HepG2 (cell line): ENCODE data around the gene SV2A. TPM values are rescaled to one million over a fixed set of nuclear protein-coding genes. Genes with fewer than 3 reads are reported as not detected.

Experiments used
- ATAC-seq: fragments of 200-7000 bp; cut with Tn5 transposase; 3 replicates; pipeline ENCODE4 v1.9.1; 2020; ENCODE audit warnings: mild to moderate bottlenecking, moderate library complexity
- BruUV-seq: library from RNA; stranded (reverse); fragments of 400-500 nt; replicated peaks from 2 replicates; lab custom pipeline; 2021; lab: Mats Ljungman, UMichigan
- CTCF ChIA-PET: fragments of 300-600 bp; formaldehyde crosslinking; extraction: SDS; loops from one replicate; lab custom pipeline; 2021; ENCODE audit warnings: low total read pairs, inconsistent platforms, low intra/inter-chr PET ratio; lab: Yijun Ruan, JAX
- POLR2A ChIA-PET: fragments of 350-600 bp; sonication (Branson Sonifier 250); formaldehyde crosslinking; loops from one replicate; lab custom pipeline; 2020; ENCODE audit warnings: antibody characterized with exemption, inconsistent platforms; lab: Yijun Ruan, JAX
- DNase-seq: peaks from one replicate; pipeline ENCODE4 v3.0.0-alpha.2; 2015; ENCODE audit warnings: low spot score
- FAIRE-seq: peaks from 3 replicates; lab custom pipeline; 2011; peaks lifted over from hg19 to GRCh38; lab: Jason Lieb, UNC
- H2AFZ ChIP-seq: one replicate; pipeline ENCODE4 v1.6.1; 2011; ENCODE audit warnings: low read length, inconsistent platforms
- H3K27ac ChIP-seq: fragments of 300-600 bp; 3 replicates; pipeline ENCODE4 v1.8.0; 2011; ENCODE audit warnings: mixed run types, mild to moderate bottlenecking, mixed read lengths, low read length, inconsistent platforms; ENCODE audit not compliant: insufficient read depth; ENCODE audit errors: extremely low read length
- H3K27me3 ChIP-seq, 2 experiments: fragments of 200-600 bp in 1 of 2; 2 replicates in 1 of 2; 3 replicates in 1 of 2; pipeline versions ENCODE4 v1.6.0 to v1.8.0; 2011; ENCODE audit warnings: low read length in 2 of 2, mild to moderate bottlenecking in 2 of 2, moderate library complexity in 2 of 2, inconsistent platforms in 1 of 2; ENCODE audit not compliant: insufficient read depth in 2 of 2, control insufficient read depth in 1 of 2
- H3K36me3 ChIP-seq, 2 experiments: fragments of 200-600 bp in 1 of 2; replicated peaks in 1 of 2; 2 replicates in 1 of 2; 3 replicates in 1 of 2; pipeline versions ENCODE4 v1.5.1 to v1.8.0; 2011; ENCODE audit warnings: low read length in 2 of 2, inconsistent platforms in 1 of 2; ENCODE audit not compliant: insufficient read depth in 2 of 2, control insufficient read depth in 1 of 2
- H3K4me1 ChIP-seq: 2 replicates; pipeline ENCODE4 v1.5.1; 2012; ENCODE audit warnings: low read length, inconsistent platforms; ENCODE audit not compliant: insufficient read depth
- H3K4me2 ChIP-seq: 2 replicates; pipeline ENCODE4 v1.6.0; 2011; ENCODE audit warnings: low read depth, low read length, inconsistent platforms
- H3K4me3 ChIP-seq, 3 experiments: fragments of 200-600 bp in 1 of 3; sonication (generic), shearing (Covaris generic) in 1 of 3; replicated peaks in 1 of 3; 2 replicates each; pipeline ENCODE4 v1.5.1; 2011 to 2016; ENCODE audit warnings: low read length in 3 of 3, inconsistent platforms in 2 of 3, low read depth in 2 of 3, mild to moderate bottlenecking in 2 of 3, control low read depth in 1 of 3, mixed read lengths in 1 of 3; ENCODE audit not compliant: insufficient read depth in 1 of 3
- H3K79me2 ChIP-seq: one replicate; pipeline ENCODE4 v1.6.1; 2011; ENCODE audit warnings: low read length, inconsistent platforms; ENCODE audit not compliant: insufficient read depth
- H3K9ac ChIP-seq: 2 replicates; pipeline ENCODE4 v1.6.0; 2011; ENCODE audit warnings: mild to moderate bottlenecking, low read depth, low read length, inconsistent platforms; ENCODE audit not compliant: insufficient read depth
- H3K9me3 ChIP-seq: 2 replicates; pipeline ENCODE4 v1.5.1; 2012; ENCODE audit warnings: mild to moderate bottlenecking, low read length
- H4K20me1 ChIP-seq: 2 replicates; pipeline ENCODE4 v1.6.0; 2011; ENCODE audit warnings: inconsistent platforms, mild to moderate bottlenecking, low read length, moderate library complexity; ENCODE audit not compliant: insufficient read depth
- BRD4 ChIP-seq: sonication (generic); formaldehyde crosslinking; IDR thresholded peaks from 2 replicates; pipeline ENCODE4 v1.4.0; 2020; ENCODE audit warnings: missing genetic modification reagents
- GABPB1 ChIP-seq: IDR thresholded peaks from 2 replicates; pipeline ENCODE4 v1.6.1; 2016; ENCODE audit warnings: mild to moderate bottlenecking, missing genetic modification reagents, moderate library complexity, missing compliant biosample characterization
- KLF9 ChIP-seq: IDR thresholded peaks from 2 replicates; pipeline ENCODE4 v1.6.1; 2016; ENCODE audit warnings: low read depth
- MTA1 ChIP-seq: sonication (generic); formaldehyde crosslinking; IDR thresholded peaks from 2 replicates; pipeline ENCODE4 v1.4.0; 2020; ENCODE audit warnings: missing genetic modification reagents, mild to moderate bottlenecking, borderline replicate concordance
- SNAPC5 ChIP-seq: sonication (generic); formaldehyde crosslinking; IDR thresholded peaks from 2 replicates; pipeline ENCODE4 v1.8.1; 2023; ENCODE audit warnings: mild to moderate bottlenecking, missing genetic modification reagents, borderline replicate concordance
- SSRP1 ChIP-seq: IDR thresholded peaks from 2 replicates; pipeline ENCODE4 v1.6.1; 2016; ENCODE audit warnings: control low read depth
- ZNF34 ChIP-seq: sonication (generic); formaldehyde crosslinking; IDR thresholded peaks from 2 replicates; pipeline ENCODE4 v1.4.0; 2020; ENCODE audit warnings: mild to moderate bottlenecking, missing genetic modification reagents, borderline replicate concordance
- ZNF598 ChIP-seq: sonication (generic); formaldehyde crosslinking; IDR thresholded peaks from 2 replicates; pipeline ENCODE4 v1.5.1; 2020; ENCODE audit warnings: mild to moderate bottlenecking, missing genetic modification reagents, borderline replicate concordance
- ZNF629 ChIP-seq: sonication (generic); formaldehyde crosslinking; conservative IDR thresholded peaks from 2 replicates; pipeline ENCODE4 v1.5.0; 2020; ENCODE audit warnings: missing genetic modification reagents
- WGBS: methylation state at CpG from one replicate; pipeline ENCODE4 v1.1.6; 2017; ENCODE audit warnings: low lambda C conversion rate; 5-methylcytosine and 5-hydroxymethylcytosine counted together
- in situ Hi-C: cut with HindIII; loops from 2 replicates; pipeline ENCODE4 v1.10.0; 2017; ENCODE audit warnings: low pct_unique_long_range_greater_than_20kb; ENCODE audit not compliant: extremely low pct_ligation_motif_present
- intact Hi-C: fragments of 100-400 bp; cut with micrococcal nuclease; formaldehyde crosslinking; loops from one replicate; pipeline ENCODE4 v1.10.0; 2022; ENCODE audit not compliant: unreplicated experiment
- polyA plus RNA-seq, 8 experiments: library from polyadenylated mRNA; depleted of rRNA in 3 of 8; stranded (reverse) in 7 of 8; unstranded in 1 of 8; fragments of >200 nt; fragmentation: Illumina TruSeq in 4 of 8; extraction: Trizol in 4 of 8; gene quantifications; 2 replicates each; pipeline versions ENCODE4 v1.2.1 to v1.2.3, GENCODE V29; 2011 to 2016; ENCODE audit warnings: low read depth in 4 of 8, missing spikeins in 1 of 8, mixed read lengths in 1 of 8; ENCODE audit not compliant: insufficient read depth in 1 of 8
- total RNA-seq, 5 experiments: library from RNA; depleted of rRNA; stranded (reverse); fragments of >200 nt; fragmentation: Illumina TruSeq; extraction: Trizol; gene quantifications; 2 replicates each; pipeline ENCODE4 v1.2.3, GENCODE V29; 2016; ENCODE audit warnings: low read depth in 1 of 5
- TF ChIP-seq, protein P1 (sequence below): sonication (generic); formaldehyde crosslinking; conservative IDR thresholded peaks from 2 replicates; pipeline ENCODE4 v1.4.0; 2020; ENCODE audit warnings: missing genetic modification reagents
- TF ChIP-seq, protein P2 (sequence below): sonication (generic); formaldehyde crosslinking; IDR thresholded peaks from 2 replicates; pipeline ENCODE4 v1.8.1; 2023; ENCODE audit warnings: missing genetic modification reagents, mild to moderate bottlenecking, borderline replicate concordance

Gene SV2A
- total and polyA plus RNA-seq, 2 of the 13 experiments (the other 11 are each of a cell fraction or from before 2014, with no cell fraction given), result 0.84 to 1.9 TPM

DNA sequence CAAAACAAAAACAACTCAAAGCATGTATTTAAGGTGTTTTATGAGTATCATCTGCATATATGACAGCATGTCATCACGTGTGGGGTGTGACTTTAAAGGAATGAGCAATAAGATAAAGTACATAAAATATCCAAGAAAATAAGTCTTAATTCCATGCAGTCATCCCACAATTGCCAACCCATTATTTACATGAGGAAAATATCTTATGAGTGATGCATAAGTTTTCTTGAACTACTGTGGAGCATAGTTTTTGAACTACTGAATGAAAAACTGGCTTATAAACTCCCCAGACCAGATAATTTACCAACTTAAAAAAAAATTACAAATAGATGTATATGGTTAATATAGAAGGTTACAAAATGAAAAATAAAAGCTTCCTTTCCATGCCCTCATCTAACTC is 48.8 kb upstream of the SV2A start:
- no peaks in the 10 kb centered on the region for H3K79me2 ChIP-seq
- H3K9ac ChIP-seq, result no peak overlapping the region
- no peaks in the 10 kb centered on the region for H3K27me3 ChIP-seq
- no peak overlapping the region for H3K27ac ChIP-seq
- no peak for TF ChIP-seq ZNF629
- TF ChIP-seq, protein P1, sequence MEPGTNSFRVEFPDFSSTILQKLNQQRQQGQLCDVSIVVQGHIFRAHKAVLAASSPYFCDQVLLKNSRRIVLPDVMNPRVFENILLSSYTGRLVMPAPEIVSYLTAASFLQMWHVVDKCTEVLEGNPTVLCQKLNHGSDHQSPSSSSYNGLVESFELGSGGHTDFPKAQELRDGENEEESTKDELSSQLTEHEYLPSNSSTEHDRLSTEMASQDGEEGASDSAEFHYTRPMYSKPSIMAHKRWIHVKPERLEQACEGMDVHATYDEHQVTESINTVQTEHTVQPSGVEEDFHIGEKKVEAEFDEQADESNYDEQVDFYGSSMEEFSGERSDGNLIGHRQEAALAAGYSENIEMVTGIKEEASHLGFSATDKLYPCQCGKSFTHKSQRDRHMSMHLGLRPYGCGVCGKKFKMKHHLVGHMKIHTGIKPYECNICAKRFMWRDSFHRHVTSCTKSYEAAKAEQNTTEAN (CRISPR knock-in tag), result no peak
- no peak for TF ChIP-seq BRD4 (CRISPR knock-in tag)
- TF ChIP-seq ZNF34 (CRISPR knock-in tag), result no peak
- no peak for TF ChIP-seq GABPB1
- TF ChIP-seq, protein P2, sequence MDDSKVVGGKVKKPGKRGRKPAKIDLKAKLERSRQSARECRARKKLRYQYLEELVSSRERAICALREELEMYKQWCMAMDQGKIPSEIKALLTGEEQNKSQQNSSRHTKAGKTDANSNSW (CRISPR knock-in tag), result no peak
- TF ChIP-seq SSRP1 (CRISPR knock-in tag), result no peak
- no peak for TF ChIP-seq ZNF598 (CRISPR knock-in tag)
- no peak for TF ChIP-seq SNAPC5 (CRISPR knock-in tag)
- TF ChIP-seq MTA1 (CRISPR knock-in tag), result no peak
- no peak for TF ChIP-seq KLF9 (CRISPR knock-in tag)
- in situ Hi-C loops (loop anchor here (10.0 kb wide), 1 partner anchor 228 kb away; no protein-coding TSS in a partner anchor), intact Hi-C loops (loop anchor here (10.0 kb wide), 1 partner anchor 198 kb away; no protein-coding TSS in a partner anchor)
- ChIA-PET POLR2A (no interaction called here), CTCF (no interaction called here)
- H3K4me3 ChIP-seq, result no peak overlapping the region
- WGBS, result 75% methylated on average over 1 of the region's 1 CpG
- no peaks in the 10 kb centered on the region for H3K9me3 ChIP-seq
- H4K20me1 ChIP-seq, result no peaks in the 10 kb centered on the region
- H3K4me2 ChIP-seq, result no peak overlapping the region
- no TSS peak for BruUV-seq
- ATAC-seq, result no peak
- no peak for DNase-seq
- FAIRE-seq, result no peak
- H3K36me3 ChIP-seq, result peaks cover 18 to 61% of the 10 kb centered on the region in 2 experiments
- H2AFZ ChIP-seq, result no peak overlapping the region
- H3K4me1 ChIP-seq, result peaks cover 11% of the 10 kb centered on the region
